HTR-8/SVneo (cell line): Measurements from ENCODE around the gene MEGF9.

Source experiments
- DNase-seq: peaks from one replicate; pipeline ENCODE4 v3.0.0; 2011; ENCODE audit warnings: low spot score, mixed read lengths; ENCODE audit not compliant: insufficient read length
- FAIRE-seq: peaks from 2 replicates; lab custom pipeline; 2011; peaks lifted over from hg19 to GRCh38; lab: Jason Lieb, UNC

Gene MEGF9

GRCh38 chr9:120734607-120735410, 20.5 kb upstream of the MEGF9 start:
- no peak for DNase-seq

GRCh38 chr9:120733190-120733589, 18.9 kb upstream of the MEGF9 start:
- DNase-seq = no peak
- no peak for FAIRE-seq

More at GRCh38 chr9:120734607-120735410, 20.5 kb upstream of the MEGF9 start:
- no peak for FAIRE-seq

- FAIRE-seq = no peak
- DNase-seq = no peak
Observed at GRCh38 chr9:120730654-120731514, 16.6 kb upstream of the MEGF9 start.

- no peak for FAIRE-seq
- no peak for DNase-seq
Observed at GRCh38 chr9:120729791-120730241, 15.5 kb upstream of the MEGF9 start.

- DNase-seq = no peak
- FAIRE-seq = no peak
Observed at GRCh38 chr9:120726484-120726883, 12.2 kb upstream of the MEGF9 start.

GRCh38 chr9:120725907-120726306, 11.6 kb upstream of the MEGF9 start:
- DNase-seq = no peak
- FAIRE-seq = no peak

- no peak for DNase-seq
- FAIRE-seq = no peak
Observed at GRCh38 chr9:120724757-120725400, 10.6 kb upstream of the MEGF9 start.

- FAIRE-seq (no peak), DNase-seq (no peak)
Observed at GRCh38 chr9:120723565-120723964, 9.3 kb upstream of the MEGF9 start.

- FAIRE-seq (no peak), DNase-seq (no peak)
Observed at GRCh38 chr9:120720404-120720803, 6.1 kb upstream of the MEGF9 start.

- no peak for DNase-seq
- FAIRE-seq = no peak
Observed at GRCh38 chr9:120718316-120718715, 4.0 kb upstream of the MEGF9 start.

GRCh38 chr9:120717176-120717575, 2.9 kb upstream of the MEGF9 start:
- FAIRE-seq = no peak
- DNase-seq = no peak

- no peak for FAIRE-seq
Observed at GRCh38 chr9:120716483-120716882, 2.2 kb upstream of the MEGF9 start.

GRCh38 chr9:120715389-120715924, 1.2 kb upstream of the MEGF9 start:
- FAIRE-seq (no peak), DNase-seq (no peak)

More at GRCh38 chr9:120716483-120716882, 2.2 kb upstream of the MEGF9 start:
- no peak for DNase-seq

- DNase-seq (no peak), FAIRE-seq (no peak)
Observed at GRCh38 chr9:120714846-120715388, 647 bp upstream of the MEGF9 start.

GRCh38 chr9:120713257-120714087, 798 bp downstream of the MEGF9 start:
- no peak for FAIRE-seq
- DNase-seq = no peak

- FAIRE-seq = no peak
- DNase-seq = no peak
Observed at GRCh38 chr9:120712539-120713031, 1.7 kb downstream of the MEGF9 start.

GRCh38 chr9:120711841-120712538, 2.3 kb downstream of the MEGF9 start:
- DNase-seq = no peak
- FAIRE-seq = no peak

- FAIRE-seq (no peak), DNase-seq (no peak)
Observed at GRCh38 chr9:120711354-120711753, 2.9 kb downstream of the MEGF9 start.
